ENCODE measurements around the gene SETD7.
"Not testable (repeated sequence)": the region's sequence is repeated elsewhere in the genome, so short reads cannot be mapped to it uniquely, and the experiment has no call there.

The SETD7 gene

GRCh38 chr4:139469216-139469615, 86.8 kb downstream of the SETD7 start:
- DNase-seq (ENCODE audit: low read depth) = no peak
- H3K4me3 ChIP-seq (ENCODE audit: low read length) = no peak overlapping the region
- TF ChIP-seq, protein P1, sequence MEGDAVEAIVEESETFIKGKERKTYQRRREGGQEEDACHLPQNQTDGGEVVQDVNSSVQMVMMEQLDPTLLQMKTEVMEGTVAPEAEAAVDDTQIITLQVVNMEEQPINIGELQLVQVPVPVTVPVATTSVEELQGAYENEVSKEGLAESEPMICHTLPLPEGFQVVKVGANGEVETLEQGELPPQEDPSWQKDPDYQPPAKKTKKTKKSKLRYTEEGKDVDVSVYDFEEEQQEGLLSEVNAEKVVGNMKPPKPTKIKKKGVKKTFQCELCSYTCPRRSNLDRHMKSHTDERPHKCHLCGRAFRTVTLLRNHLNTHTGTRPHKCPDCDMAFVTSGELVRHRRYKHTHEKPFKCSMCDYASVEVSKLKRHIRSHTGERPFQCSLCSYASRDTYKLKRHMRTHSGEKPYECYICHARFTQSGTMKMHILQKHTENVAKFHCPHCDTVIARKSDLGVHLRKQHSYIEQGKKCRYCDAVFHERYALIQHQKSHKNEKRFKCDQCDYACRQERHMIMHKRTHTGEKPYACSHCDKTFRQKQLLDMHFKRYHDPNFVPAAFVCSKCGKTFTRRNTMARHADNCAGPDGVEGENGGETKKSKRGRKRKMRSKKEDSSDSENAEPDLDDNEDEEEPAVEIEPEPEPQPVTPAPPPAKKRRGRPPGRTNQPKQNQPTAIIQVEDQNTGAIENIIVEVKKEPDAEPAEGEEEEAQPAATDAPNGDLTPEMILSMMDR (conservative IDR thresholded peaks at IDR 0.05; ENCODE audit: low read length) = no peak

DNA sequence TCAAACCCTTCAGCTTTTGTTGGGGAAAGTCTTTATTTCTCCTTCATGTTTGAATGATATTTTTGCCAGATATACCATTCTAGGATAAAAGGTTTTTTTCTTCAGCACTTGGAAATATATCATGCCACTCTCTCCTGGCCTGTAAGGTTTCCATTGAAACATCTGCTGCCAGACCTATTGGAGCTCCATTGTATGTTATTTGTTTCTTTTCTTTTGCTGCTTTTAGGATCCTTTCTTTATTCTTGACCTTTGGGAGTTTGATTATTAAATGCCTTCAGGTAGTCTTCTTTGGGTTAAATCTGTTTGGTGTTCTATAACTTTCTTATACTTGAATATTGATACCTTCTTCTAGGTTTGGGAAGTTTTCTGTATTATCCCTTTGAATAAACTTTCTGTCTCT, 87.3 kb downstream of the SETD7 start:
- not testable (repeated sequence) for H3K4me3 ChIP-seq (ENCODE audit: low read length); DNase-seq (ENCODE audit: low read depth)

- TF ChIP-seq, protein P1 (conservative IDR thresholded peaks at IDR 0.05; ENCODE audit: low read length) = no peak
- no peak for DNase-seq (ENCODE audit: low read depth)
- H3K4me3 ChIP-seq (ENCODE audit: low read length) = no peak overlapping the region
Observed at GRCh38 chr4:139465922-139466321, 90.1 kb downstream of the SETD7 start.

DNA sequence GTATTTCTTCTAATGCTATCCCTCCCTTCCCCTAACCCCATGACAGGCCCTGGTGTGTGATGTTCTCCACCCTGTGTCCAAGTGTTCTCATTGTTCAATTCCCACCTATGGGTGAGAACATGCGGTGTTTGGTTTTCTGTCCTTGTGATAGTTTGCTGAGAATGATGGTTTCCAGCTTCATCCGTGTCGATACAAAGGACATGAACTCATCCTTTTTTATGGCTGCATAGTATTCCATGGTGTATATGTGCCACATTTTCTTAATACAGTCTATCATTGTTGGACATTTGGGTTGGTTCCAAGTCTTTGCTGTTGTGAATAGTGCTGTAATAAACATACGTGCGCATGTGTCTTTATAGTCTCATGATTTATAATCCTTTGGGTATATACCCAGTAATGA, 91.5 kb downstream of the SETD7 start:
- not testable (repeated sequence) for DNase-seq (ENCODE audit: low read depth); H3K4me3 ChIP-seq (ENCODE audit: low read length)

DNA sequence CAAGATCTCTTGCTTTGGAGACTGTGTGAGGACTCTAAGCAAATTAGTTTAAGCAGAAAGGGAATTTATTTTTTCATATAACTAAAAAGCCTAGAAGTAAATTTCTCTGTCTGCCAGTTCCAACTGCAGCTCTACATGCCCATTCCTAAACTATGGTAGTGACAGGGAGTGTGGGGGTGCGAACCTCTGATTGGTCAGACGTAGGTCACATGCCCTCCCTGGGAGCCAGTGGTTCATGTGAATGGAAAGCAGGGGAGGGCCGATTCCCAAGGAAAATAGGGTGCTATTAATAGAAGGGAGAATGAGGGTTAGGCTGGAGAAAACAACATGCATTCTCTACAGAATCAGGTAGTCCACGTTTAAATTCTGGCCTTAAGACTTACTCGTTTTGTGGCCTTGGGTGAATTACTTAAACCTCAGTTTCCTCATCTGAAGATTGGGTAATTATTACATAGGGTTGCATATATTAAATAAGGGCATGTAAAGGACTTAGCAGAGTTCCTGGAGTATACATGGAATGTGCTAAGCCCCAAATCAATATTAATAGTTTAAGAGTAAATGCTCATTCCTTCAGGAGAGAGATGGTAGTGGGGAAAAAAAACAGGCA, 94.9 kb downstream of the SETD7 start:
- no peak for DNase-seq (ENCODE audit: low read depth)
- no peak overlapping the region for H3K4me3 ChIP-seq (ENCODE audit: low read length)
- TF ChIP-seq, protein P1 (conservative IDR thresholded peaks at IDR 0.05; ENCODE audit: low read length) = no peak

DNA sequence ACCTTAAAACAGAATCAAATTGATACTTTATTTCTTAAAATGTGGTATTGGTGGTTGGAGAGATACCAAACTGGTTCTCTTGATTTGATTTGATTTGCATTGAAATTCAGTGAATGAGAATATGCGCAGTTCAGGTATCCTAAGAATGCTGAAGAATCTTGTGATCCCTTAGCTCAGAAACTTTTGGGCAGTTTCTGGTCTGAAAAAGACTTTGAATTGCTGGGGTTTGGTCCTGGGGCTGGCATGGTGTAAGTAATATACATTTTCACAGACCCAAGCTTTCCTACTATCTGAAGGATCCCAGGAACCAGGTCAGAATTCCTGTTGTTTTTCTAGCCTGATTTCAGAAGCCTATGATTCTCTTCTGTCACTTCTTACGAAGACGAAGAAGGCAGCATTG, 95.5 kb downstream of the SETD7 start:
- H3K4me3 ChIP-seq (ENCODE audit: low read length) = no peak overlapping the region
- TF ChIP-seq, protein P1 (conservative IDR thresholded peaks at IDR 0.05; ENCODE audit: low read length) = no peak
- DNase-seq (ENCODE audit: low read depth) = no peak

- H3K4me3 ChIP-seq (ENCODE audit: low read length) = no peak overlapping the region
- DNase-seq (ENCODE audit: low read depth) = no peak
- TF ChIP-seq, protein P1 (conservative IDR thresholded peaks at IDR 0.05; ENCODE audit: low read length) = no peak
Observed at GRCh38 chr4:139458999-139459398, 97.0 kb downstream of the SETD7 start.

DNA sequence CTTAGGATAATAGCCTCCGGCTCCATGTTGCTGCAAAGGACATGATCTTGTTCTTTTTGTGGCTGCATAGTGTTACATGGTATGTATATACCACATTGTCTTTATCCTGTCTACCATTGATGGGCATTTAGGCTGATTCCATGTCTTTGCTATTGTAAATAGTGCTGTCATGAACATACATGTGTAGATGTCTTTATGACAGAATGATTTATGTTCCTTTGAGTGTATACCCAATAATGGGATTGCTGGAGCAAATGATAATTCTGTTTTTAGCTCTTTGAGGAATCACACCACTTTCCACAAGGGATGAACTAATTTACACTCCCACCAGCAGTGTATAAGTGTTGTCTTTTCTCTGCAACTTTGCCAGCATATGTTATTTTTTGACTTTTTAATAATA, 97.5 kb downstream of the SETD7 start:
- DNase-seq (ENCODE audit: low read depth) = no peak
- no peak overlapping the region for H3K4me3 ChIP-seq (ENCODE audit: low read length)
- TF ChIP-seq, protein P1 (conservative IDR thresholded peaks at IDR 0.05; ENCODE audit: low read length) = no peak

Measured in AG10803 (cell line).